ENCODE data around the gene TUBA3E.
"Not testable (repeated sequence)": the region's sequence is repeated elsewhere in the genome, so short reads cannot be mapped to it uniquely, and the experiment has no call there.

Gene TUBA3E

GRCh38 chr2:130190237-130190636 is 8.0 kb downstream of the TUBA3E start:
- no peak for DNase-seq

- not testable (repeated sequence) for DNase-seq
Observed at GRCh38 chr2:130188958-130189357, 9.3 kb downstream of the TUBA3E start.

GRCh38 chr2:130187859-130188792 is 10.1 kb downstream of the TUBA3E start:
- DNase-seq = not testable (repeated sequence)

GRCh38 chr2:130187268-130187667 is 11.0 kb downstream of the TUBA3E start:
- no peak for DNase-seq

- DNase-seq = no peak
Observed at GRCh38 chr2:130186391-130186790, 11.8 kb downstream of the TUBA3E start.

GRCh38 chr2:130185896-130186295 is 12.3 kb downstream of the TUBA3E start:
- no peak for DNase-seq

GRCh38 chr2:130185436-130185835 is 12.8 kb downstream of the TUBA3E start:
- no peak for DNase-seq

- DNase-seq = peak; percentile 58
Observed at GRCh38 chr2:130183512-130184373, 14.5 kb downstream of the TUBA3E start.

- DNase-seq = not testable (repeated sequence)
Observed at GRCh38 chr2:130182826-130183511, 15.3 kb downstream of the TUBA3E start.

- peak; percentile 93 for DNase-seq
Observed at GRCh38 chr2:130181880-130182682, 16.2 kb downstream of the TUBA3E start, which contains the start of gene MZT2B. MZT2B (plus strand) TSS chr2:130182262; CDS start chr2:130182283, 21 bp downstream.

GRCh38 chr2:130181325-130181879 is 16.8 kb downstream of the TUBA3E start, which contains the start of gene SMPD4:
SMPD4 (minus strand) TSS chr2:130181602; CDS start chr2:130176592, 5,010 bp downstream.
- peak; percentile 96 for DNase-seq

- not testable (repeated sequence) for DNase-seq
Observed at GRCh38 chr2:130180404-130181324, 17.6 kb downstream of the TUBA3E start.

- DNase-seq = not testable (repeated sequence)
Observed at GRCh38 chr2:130174866-130175265, 23.4 kb downstream of the TUBA3E start.

GRCh38 chr2:130169896-130170295 is 28.3 kb downstream of the TUBA3E start:
- DNase-seq = no peak

GRCh38 chr2:130169163-130169562 is 29.1 kb downstream of the TUBA3E start:
- not testable (repeated sequence) for DNase-seq

- not testable (repeated sequence) for DNase-seq
Observed at GRCh38 chr2:130166611-130167010, 31.6 kb downstream of the TUBA3E start.

GRCh38 chr2:130165293-130166016 is 32.8 kb downstream of the TUBA3E start:
- no peak for DNase-seq

- no peak for DNase-seq
Observed at GRCh38 chr2:130162968-130163367, 35.3 kb downstream of the TUBA3E start.

GRCh38 chr2:130162486-130162885 is 35.8 kb downstream of the TUBA3E start:
- DNase-seq = not testable (repeated sequence)

Data from hematopoietic multipotent progenitor cell treated with erythropoietin and hydrocortisone succinate and interleukin-3 and kit ligand, for 6 days (in vitro differentiated cells).